ENCODE results near the gene SOX5. TPM values are rescaled to one million over a fixed set of nuclear protein-coding genes. Genes with fewer than 3 reads are reported as not detected.
"Not testable (repeated sequence)": the region's sequence is repeated elsewhere in the genome, so short reads cannot be mapped to it uniquely, and the experiment has no call there.

Gene SOX5
- total RNA-seq, 1 donor, result 0.94 TPM

DNA sequence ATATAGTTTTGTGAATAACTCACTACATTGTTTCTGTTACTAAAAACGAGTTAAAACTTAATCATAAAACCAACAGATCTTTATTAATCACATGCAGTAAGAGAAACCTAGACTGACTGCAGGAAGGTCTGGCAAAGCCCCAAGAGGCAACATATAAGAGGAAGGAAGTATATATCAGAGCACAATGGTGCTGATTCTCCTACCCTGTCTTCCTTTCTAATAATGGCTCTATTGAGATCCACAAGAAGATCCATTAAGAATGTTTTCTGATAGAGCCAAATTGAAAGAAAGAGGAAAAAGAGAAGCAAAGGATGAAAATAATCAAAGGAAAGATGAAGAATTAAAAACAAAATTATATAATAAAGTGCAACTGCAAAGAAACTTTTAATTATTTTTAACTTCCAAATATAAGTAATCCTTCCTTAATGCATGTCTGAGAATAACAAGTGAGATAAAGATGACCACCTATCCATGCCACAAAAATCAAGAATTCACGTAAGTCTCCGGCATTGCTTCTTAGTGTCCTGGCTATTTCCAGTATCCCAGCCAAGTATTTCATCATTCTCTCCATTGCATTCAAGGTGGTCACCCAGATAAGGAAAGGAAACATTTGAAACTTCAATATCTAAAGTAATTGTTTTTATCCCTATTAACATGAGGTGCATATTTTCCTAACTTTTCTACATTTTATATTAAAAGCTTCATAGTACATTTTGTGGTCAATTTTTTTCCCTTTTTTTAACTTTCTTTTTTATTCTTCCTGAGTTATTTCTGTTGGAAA is 62.2 kb downstream of the SOX5 start:
- H3K9me3 ChIP-seq (ENCODE audit: low read depth, low read length), result no peaks in the 10 kb centered on the region
- no peaks in the 10 kb centered on the region for H3K4me1 ChIP-seq (ENCODE audit: insufficient read depth, low read length)
- H3K27me3 ChIP-seq (ENCODE audit: insufficient read depth, low read length), result no peaks in the 10 kb centered on the region
- no peak overlapping the region for H3K4me3 ChIP-seq (ENCODE audit: low read length)

DNA sequence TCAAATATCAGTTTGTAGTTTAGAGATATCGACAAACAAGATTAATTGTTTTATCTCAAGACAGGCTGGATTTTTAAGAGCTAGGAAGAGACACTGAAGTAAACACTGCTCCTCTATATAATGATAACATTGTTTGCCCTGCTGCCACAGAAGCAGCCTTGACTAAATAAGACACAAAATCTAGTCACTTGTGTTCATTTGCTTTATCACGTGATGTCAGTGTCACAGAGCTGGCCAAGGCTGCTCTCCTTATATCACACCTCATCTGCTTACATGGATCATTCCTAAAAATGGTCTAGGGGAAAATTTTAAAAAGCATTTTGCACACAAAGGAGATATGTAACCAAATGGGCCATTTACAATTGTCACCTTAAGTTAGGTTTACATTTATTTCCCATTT is 64.1 kb downstream of the SOX5 start:
- no peaks in the 10 kb centered on the region for H3K4me1 ChIP-seq (ENCODE audit: insufficient read depth, low read length)
- no peaks in the 10 kb centered on the region for H3K27me3 ChIP-seq (ENCODE audit: insufficient read depth, low read length)
- no peaks in the 10 kb centered on the region for H3K9me3 ChIP-seq (ENCODE audit: low read depth, low read length)
- H3K4me3 ChIP-seq (ENCODE audit: low read length), result no peak overlapping the region

DNA sequence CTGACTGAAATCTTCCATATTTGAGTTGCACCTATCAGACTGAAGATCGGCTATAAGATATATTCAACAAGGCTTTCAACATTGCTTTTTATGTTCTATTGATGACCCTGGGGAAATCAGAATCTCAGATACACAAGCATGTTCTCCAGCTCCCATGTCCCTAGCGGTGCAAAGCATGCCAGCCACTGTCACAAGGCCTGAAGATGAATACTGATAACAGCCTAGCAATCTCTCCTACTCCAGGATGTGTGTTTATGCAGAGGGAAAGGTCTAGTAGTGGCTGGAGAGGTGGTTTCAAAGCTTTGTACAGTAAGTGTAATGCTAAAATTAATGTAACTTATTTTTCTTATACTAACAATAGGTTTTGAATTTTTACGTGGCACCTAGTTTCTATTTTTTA is 64.6 kb downstream of the SOX5 start:
- no peaks in the 10 kb centered on the region for H3K4me1 ChIP-seq (ENCODE audit: insufficient read depth, low read length)

DNA sequence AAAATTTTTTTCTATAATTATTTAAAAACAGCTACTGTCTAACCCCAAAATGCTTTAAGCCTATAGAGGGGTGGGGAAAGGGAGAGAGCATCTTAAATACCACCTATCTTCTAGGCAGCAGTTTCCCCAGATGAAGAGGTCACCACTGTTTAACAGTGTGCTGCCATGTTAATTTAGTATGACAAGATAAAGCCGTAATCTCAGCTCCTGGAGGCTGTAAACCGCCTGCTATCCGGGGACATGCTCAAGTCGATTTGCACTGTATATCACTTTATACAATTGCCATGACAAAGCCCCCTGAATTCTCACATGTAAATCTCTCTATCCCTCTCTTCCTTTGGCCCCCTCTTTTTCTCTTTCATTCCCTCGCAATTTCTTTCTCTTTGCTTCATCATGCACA is 68.5 kb downstream of the SOX5 start:
- Histone ChIP-seq H3K9me3 (ENCODE audit: low read depth, low read length) (no peaks in the 10 kb centered on the region), H3K4me1 (ENCODE audit: insufficient read depth, low read length) (no peaks in the 10 kb centered on the region), H3K27me3 (ENCODE audit: insufficient read depth, low read length) (no peaks in the 10 kb centered on the region), H3K4me3 (ENCODE audit: low read length) (no peak overlapping the region)

More for the DNA sequence above, 64.6 kb downstream of the SOX5 start:
- Histone ChIP-seq H3K9me3 (ENCODE audit: low read depth, low read length) (no peaks in the 10 kb centered on the region), H3K27me3 (ENCODE audit: insufficient read depth, low read length) (no peaks in the 10 kb centered on the region), H3K4me3 (ENCODE audit: low read length) (no peak overlapping the region)

DNA sequence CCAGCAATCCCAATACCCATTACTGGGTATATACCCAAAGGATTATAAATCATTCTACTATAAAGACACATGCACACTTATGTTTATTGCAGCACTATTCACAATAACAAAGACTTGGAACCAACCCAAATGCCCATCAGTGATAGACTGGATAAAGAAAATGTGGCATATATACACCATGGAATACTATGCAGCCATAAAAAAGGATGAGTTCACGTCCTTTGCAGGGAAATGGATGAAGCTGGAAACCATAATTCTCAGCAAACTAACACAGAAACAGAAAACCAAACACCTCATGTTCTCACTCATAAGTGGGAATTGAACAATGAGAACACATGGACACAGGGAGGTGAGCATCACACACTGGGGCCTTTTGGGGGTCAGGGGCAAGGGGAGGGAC is 72.9 kb downstream of the SOX5 start:
- not testable (repeated sequence) for H3K9me3 ChIP-seq (ENCODE audit: low read depth, low read length); H3K4me1 ChIP-seq (ENCODE audit: insufficient read depth, low read length); H3K4me3 ChIP-seq (ENCODE audit: low read length); H3K27me3 ChIP-seq (ENCODE audit: insufficient read depth, low read length)

DNA sequence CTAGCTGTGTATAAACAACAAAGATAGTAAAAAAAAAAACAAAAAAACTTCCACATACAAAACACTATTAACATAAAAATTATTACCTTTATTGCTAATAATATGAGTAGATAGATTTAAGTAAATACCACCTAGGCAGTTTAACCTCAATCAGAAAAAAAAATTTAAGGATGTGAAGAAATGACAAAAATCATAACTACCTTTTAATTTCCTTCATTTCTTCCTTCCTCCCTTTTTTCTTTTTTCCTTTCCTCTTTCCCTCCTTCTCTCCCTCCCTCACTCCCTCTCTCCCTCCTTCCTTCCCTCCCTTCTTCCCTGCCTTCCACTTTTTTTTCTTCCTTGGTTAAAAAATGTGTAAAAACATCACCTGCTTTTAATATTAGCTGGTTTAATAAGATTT is 81.7 kb downstream of the SOX5 start:
- no peaks in the 10 kb centered on the region for H3K27me3 ChIP-seq (ENCODE audit: insufficient read depth, low read length)
- no peaks in the 10 kb centered on the region for H3K9me3 ChIP-seq (ENCODE audit: low read depth, low read length)
- H3K4me1 ChIP-seq (ENCODE audit: insufficient read depth, low read length), result no peaks in the 10 kb centered on the region
- no peak overlapping the region for H3K4me3 ChIP-seq (ENCODE audit: low read length)

DNA sequence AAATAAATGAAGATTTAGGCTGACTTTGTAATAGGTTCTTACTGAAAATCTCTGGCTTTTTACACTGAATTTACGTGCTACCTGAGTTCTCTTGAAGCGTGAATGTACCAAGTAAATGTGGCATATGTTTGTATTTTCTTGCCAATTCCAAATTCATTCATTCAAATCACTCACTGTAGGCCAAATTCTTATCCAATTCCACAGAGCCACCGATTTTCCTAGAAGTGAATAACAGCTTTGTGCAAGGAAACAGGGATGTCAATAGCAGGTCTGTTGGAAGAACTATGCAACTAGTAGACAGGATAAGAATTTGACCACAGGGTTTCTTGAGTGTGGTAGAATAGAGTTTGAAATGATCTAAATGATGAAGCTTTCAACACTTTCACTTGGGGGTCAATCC is 86.8 kb downstream of the SOX5 start:
- H3K4me1 ChIP-seq (ENCODE audit: insufficient read depth, low read length), result no peaks in the 10 kb centered on the region
- no peak overlapping the region for H3K4me3 ChIP-seq (ENCODE audit: low read length)
- H3K9me3 ChIP-seq (ENCODE audit: low read depth, low read length), result no peaks in the 10 kb centered on the region
- H3K27me3 ChIP-seq (ENCODE audit: insufficient read depth, low read length), result no peaks in the 10 kb centered on the region

DNA sequence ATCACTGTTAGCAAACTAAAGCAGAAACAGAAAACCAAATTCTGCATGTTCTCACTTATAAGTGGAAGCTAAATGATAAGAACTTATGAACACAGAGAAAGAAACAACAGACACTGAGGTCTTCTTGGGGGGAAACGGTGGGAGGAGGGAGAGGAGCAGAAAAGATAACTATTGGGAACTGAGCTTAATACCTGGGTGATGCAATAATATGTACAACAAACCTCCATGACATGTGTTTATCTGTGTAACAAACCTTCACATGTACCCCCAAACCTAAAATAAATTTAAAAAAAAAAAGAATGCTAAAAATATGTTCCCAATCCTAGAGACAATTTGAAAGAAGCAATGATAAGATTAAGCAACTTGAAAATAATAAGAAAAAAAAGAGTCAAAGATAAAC is 89.5 kb downstream of the SOX5 start:
- H3K4me3 ChIP-seq (ENCODE audit: low read length), result no peak overlapping the region
- no peaks in the 10 kb centered on the region for H3K27me3 ChIP-seq (ENCODE audit: insufficient read depth, low read length)
- no peaks in the 10 kb centered on the region for H3K9me3 ChIP-seq (ENCODE audit: low read depth, low read length)
- no peaks in the 10 kb centered on the region for H3K4me1 ChIP-seq (ENCODE audit: insufficient read depth, low read length)

DNA sequence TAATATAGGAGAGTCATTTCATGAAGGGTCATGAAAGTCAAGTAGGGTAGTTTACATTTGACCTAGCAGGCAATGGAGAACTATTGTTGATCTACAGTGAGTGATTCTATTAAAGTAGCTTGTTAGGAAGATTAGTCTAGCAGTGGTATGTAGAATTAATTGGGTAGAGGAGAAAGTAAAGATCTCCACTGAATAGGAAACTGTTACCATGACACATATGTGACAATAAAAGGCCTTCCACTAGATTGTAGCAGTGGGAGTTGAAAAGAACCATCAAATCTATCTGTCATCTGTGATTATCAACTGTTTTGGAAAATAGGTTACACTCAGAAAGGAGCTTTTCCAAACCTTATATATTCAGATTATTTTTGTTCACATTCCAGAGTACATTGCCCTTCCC is 92.3 kb downstream of the SOX5 start:
- no peaks in the 10 kb centered on the region for H3K27me3 ChIP-seq (ENCODE audit: insufficient read depth, low read length)
- no peaks in the 10 kb centered on the region for H3K9me3 ChIP-seq (ENCODE audit: low read depth, low read length)
- H3K4me3 ChIP-seq (ENCODE audit: low read length), result no peak overlapping the region
- no peaks in the 10 kb centered on the region for H3K4me1 ChIP-seq (ENCODE audit: insufficient read depth, low read length)

DNA sequence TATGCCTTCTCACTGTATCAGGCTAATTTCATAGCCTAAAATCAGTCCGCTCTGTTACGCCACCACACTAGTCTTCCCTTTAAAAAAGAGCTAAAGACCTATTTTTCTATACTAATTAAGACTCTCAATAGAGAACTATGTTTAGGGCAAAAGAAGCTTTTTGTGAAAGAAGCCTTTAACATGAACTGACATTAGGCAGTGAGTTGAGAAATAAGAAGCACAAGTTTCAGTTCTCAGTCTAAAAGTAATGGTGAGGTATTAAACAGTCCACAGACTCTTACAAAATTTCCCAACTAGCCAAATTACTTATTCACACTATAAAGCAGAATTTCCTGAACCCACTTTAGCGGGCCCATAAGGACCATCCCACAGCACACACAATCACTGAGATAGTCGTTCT is 93.7 kb downstream of the SOX5 start:
- H3K4me1 ChIP-seq (ENCODE audit: insufficient read depth, low read length), result no peaks in the 10 kb centered on the region
- H3K4me3 ChIP-seq (ENCODE audit: low read length), result no peak overlapping the region
- H3K27me3 ChIP-seq (ENCODE audit: insufficient read depth, low read length), result no peaks in the 10 kb centered on the region
- H3K9me3 ChIP-seq (ENCODE audit: low read depth, low read length), result no peaks in the 10 kb centered on the region

DNA sequence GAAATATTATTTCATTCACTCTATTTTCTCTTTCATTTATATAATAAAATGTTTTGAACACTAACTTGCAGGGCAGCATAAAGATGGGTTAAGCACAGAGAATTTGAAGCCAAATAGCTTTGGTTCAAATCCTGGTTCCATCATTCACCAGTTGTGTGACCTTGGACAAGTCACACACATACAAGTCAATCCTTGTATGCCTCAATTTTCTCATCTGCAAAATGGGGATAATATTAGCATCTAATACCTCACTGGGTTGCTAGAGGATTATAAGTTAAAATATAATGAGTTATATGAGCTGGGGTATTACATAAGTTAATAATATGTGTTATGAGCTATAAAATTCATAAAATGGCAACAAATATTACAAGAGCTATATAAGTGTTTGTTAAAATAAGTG is 94.9 kb downstream of the SOX5 start:
- H3K4me3 ChIP-seq (ENCODE audit: low read length), result no peak overlapping the region
- H3K27me3 ChIP-seq (ENCODE audit: insufficient read depth, low read length), result no peaks in the 10 kb centered on the region
- H3K4me1 ChIP-seq (ENCODE audit: insufficient read depth, low read length), result no peaks in the 10 kb centered on the region
- H3K9me3 ChIP-seq (ENCODE audit: low read depth, low read length), result no peaks in the 10 kb centered on the region

DNA sequence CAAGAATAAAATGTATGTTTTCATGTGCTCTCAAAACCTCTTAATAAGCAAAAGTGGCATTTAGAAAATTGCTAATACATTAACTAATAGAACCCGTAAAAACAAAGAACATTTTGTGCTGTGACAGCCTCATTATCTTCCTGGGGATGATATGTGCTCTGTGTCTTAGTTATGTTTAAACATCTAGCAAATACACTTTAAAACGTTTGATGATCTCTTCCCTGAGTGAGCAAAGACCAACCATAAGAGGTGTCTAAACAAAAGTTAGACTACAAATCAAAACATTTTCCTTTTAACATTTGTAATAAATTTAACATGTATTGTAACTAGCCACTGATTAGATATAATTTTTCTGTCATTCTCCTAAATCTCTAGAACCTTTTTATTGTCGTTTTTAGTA is 95.8 kb downstream of the SOX5 start:
- Histone ChIP-seq H3K4me3 (ENCODE audit: low read length) (no peak overlapping the region), H3K27me3 (ENCODE audit: insufficient read depth, low read length) (no peaks in the 10 kb centered on the region), H3K4me1 (ENCODE audit: insufficient read depth, low read length) (no peaks in the 10 kb centered on the region)

DNA sequence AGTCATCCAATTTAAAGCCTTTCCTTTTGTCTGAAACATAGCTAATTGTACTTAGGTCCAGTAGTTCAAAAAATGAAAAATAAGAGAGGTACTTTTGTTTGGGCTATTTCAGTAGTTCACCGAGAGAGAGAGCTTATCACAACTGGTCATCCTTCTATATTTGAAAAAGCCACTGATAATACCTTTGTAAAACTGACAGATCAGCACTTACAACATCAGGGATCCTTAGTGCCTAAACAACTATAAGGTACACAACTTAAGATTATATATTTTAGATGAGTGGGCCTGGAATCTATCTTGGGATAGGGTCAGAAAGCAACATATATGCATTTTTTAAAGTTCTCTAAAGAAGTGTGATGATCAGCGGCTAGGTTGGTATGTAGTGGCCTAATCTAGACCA is 97.9 kb downstream of the SOX5 start:
- H3K4me1 ChIP-seq (ENCODE audit: insufficient read depth, low read length), result no peaks in the 10 kb centered on the region
- H3K27me3 ChIP-seq (ENCODE audit: insufficient read depth, low read length), result no peaks in the 10 kb centered on the region
- no peaks in the 10 kb centered on the region for H3K9me3 ChIP-seq (ENCODE audit: low read depth, low read length)
- H3K4me3 ChIP-seq (ENCODE audit: low read length), result no peak overlapping the region

More for the DNA sequence above, 95.8 kb downstream of the SOX5 start:
- H3K9me3 ChIP-seq (ENCODE audit: low read depth, low read length), result no peaks in the 10 kb centered on the region

DNA sequence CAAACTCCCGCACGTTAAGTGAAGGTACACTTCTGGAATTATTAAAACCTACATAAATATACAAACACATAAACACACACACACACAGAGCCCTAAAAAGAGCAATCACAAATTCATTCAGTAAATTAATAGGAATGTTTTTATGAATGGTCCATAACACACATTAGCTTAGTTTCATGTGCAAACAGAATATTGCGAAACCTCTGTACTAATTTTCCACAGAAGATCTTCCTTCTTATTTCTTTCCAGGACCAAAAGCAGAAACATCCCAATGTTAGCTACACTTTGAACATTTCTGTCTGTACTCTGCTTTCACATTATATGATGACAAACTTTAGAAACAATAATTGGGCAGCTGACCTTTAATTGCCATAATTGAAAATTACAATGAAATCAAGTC is 101.6 kb downstream of the SOX5 start:
- no peaks in the 10 kb centered on the region for H3K9me3 ChIP-seq (ENCODE audit: low read depth, low read length)
- no peak overlapping the region for H3K4me3 ChIP-seq (ENCODE audit: low read length)
- no peaks in the 10 kb centered on the region for H3K4me1 ChIP-seq (ENCODE audit: insufficient read depth, low read length)
- H3K27me3 ChIP-seq (ENCODE audit: insufficient read depth, low read length), result no peaks in the 10 kb centered on the region

DNA sequence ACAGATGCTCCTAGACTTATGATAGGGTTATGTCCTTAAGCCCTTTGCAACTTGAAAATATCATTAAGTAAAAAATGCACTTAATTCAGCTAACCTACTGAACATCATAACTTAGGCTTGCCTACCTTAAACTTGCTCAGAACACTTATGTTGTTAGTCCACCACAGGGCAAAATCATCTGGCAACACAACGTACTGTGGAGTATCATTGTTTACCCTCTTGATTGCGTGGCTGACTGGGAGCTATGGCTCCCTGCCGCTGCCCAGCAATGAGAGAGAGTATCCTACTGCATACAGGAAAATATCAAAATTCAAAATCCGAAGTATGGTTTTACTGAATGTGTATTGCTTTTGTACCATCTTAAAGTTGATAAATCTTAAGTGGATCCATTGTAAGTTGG is 105.5 kb downstream of the SOX5 start:
- Histone ChIP-seq H3K4me1 (ENCODE audit: insufficient read depth, low read length) (no peaks in the 10 kb centered on the region), H3K9me3 (ENCODE audit: low read depth, low read length) (no peaks in the 10 kb centered on the region), H3K4me3 (ENCODE audit: low read length) (no peak overlapping the region), H3K27me3 (ENCODE audit: insufficient read depth, low read length) (no peaks in the 10 kb centered on the region)

DNA sequence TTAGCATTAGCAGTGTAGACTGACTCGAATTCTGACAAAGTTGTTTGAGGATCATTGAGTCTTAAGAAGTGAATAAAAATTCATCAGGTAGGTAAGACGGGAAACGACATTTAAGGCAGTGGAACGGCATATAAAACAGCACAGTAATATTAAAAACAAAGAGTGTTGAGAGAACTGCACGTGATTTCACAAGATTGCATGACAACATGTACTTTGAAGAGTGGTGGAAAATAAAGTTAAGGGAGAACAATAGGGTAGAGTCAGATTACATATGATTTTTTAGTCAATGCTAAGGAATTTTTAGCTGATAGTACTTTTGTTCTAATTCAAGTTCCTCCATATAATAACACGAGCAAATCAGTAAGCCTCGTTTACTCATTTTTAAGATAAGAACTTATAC is 115.4 kb downstream of the SOX5 start:
- H3K4me3 ChIP-seq (ENCODE audit: low read length), result no peak overlapping the region
- H3K27me3 ChIP-seq (ENCODE audit: insufficient read depth, low read length), result no peaks in the 10 kb centered on the region
- H3K9me3 ChIP-seq (ENCODE audit: low read depth, low read length), result no peaks in the 10 kb centered on the region

More for the DNA sequence above, 115.4 kb downstream of the SOX5 start:
- H3K4me1 ChIP-seq (ENCODE audit: insufficient read depth, low read length), result no peaks in the 10 kb centered on the region

All from mononuclear cell (primary cell).